H1 (cell line): Measurements from ENCODE around the gene MRPL16. TPM values are rescaled to one million over a fixed set of nuclear protein-coding genes. Genes with fewer than 3 reads are reported as not detected.

Experiments used
- RFX5 ChIP-seq: IDR thresholded peaks from 2 replicates; pipeline ENCODE4 v1.6.1; 2011; ENCODE audit warnings: low read depth, low read length, improper control_type of control experiment, borderline replicate concordance
- SUZ12 ChIP-seq: fragments of 200-600 bp; sonication (generic); IDR thresholded peaks from 2 replicates; pipeline ENCODE4 v1.6.1; 2012; ENCODE audit warnings: mild to moderate bottlenecking, inconsistent platforms, low read length, moderate library complexity, mixed read lengths
- TAF1 ChIP-seq: IDR thresholded peaks from 2 replicates; pipeline ENCODE4 v1.6.1; 2011; ENCODE audit warnings: mild to moderate bottlenecking, low read depth, low read length
- TAF7 ChIP-seq: optimal IDR thresholded peaks from 2 replicates; pipeline ENCODE3; 2011; ENCODE audit warnings: low read depth, mild to moderate bottlenecking, inconsistent platforms, low read length, moderate library complexity, borderline replicate concordance
- polyA plus RNA-seq, 7 experiments: library from polyadenylated mRNA; depleted of rRNA in 3 of 7; stranded (reverse) in 5 of 7; unstranded in 2 of 7; fragments of >200 nt in 5 of 7; fragments of 200-250 nt in 2 of 7; gene quantifications; 1 replicate in 5 of 7; 2 replicates in 1 of 7; 4 replicates in 1 of 7; pipeline versions ENCODE4 v1.2.1 to v1.2.3, GENCODE V29; 2011 to 2013; ENCODE audit warnings: missing spikeins in 2 of 7, mixed read lengths in 2 of 7
- total RNA-seq: library from RNA; stranded (reverse); fragmentation: NEBNext Ultra II Directional; extraction: Animal tissue kit (Norgen Biotek cat#: 25700); gene quantifications from 2 replicates; pipeline ENCODE4 v1.2.1, GENCODE V29; 2021

MRPL16 gene
- total and polyA plus RNA-seq, 2 of the 8 experiments (the other 6 are each of a cell fraction or from before 2014, with no cell fraction given): 69.2 to 79.8 TPM

GRCh38 chr11:59787255-59787588 lies 23.4 kb downstream of the MRPL16 start (continued):
- TF ChIP-seq TAF7: no peak
- no peak for TF ChIP-seq RFX5
- no peak for TF ChIP-seq TAF1
- no peak for TF ChIP-seq SUZ12
